Measurements from ENCODE around the gene PTCH1. TPM values are rescaled to one million over a fixed set of nuclear protein-coding genes. Genes with fewer than 3 reads are reported as not detected.

Gene PTCH1
- total RNA-seq, 1 donor from 2014 or later = 16.2 TPM

GRCh38 chr9:95483431-95483830 lies 33.3 kb downstream of the PTCH1 start:
- no peak overlapping the region for H3K4me3 Mint-ChIP-seq (ENCODE audit: unreplicated experiment)
- H3K9me3 Mint-ChIP-seq (ENCODE audit: unreplicated experiment) = no peaks in the 10 kb centered on the region
- DNase-seq (ENCODE audit: extremely low spot score, unreplicated experiment) = no peak
- no peaks in the 10 kb centered on the region for H3K27me3 Mint-ChIP-seq (ENCODE audit: unreplicated experiment)
- no peaks in the 10 kb centered on the region for H3K4me1 Mint-ChIP-seq (ENCODE audit: unreplicated experiment)
- TF ChIP-seq CTCF (IDR thresholded peaks at IDR 0.05) = no peak
- no peak overlapping the region for H3K27ac Mint-ChIP-seq (ENCODE audit: unreplicated experiment)
- H3K36me3 Mint-ChIP-seq (ENCODE audit: unreplicated experiment) = peaks cover 32% of the 10 kb centered on the region

GRCh38 chr9:95482621-95483020 lies 34.1 kb downstream of the PTCH1 start:
- H3K27me3 Mint-ChIP-seq (ENCODE audit: unreplicated experiment) = no peaks in the 10 kb centered on the region
- no peak overlapping the region for H3K27ac Mint-ChIP-seq (ENCODE audit: unreplicated experiment)
- no peaks in the 10 kb centered on the region for H3K4me1 Mint-ChIP-seq (ENCODE audit: unreplicated experiment)
- no peak for DNase-seq (ENCODE audit: extremely low spot score, unreplicated experiment)
- no peaks in the 10 kb centered on the region for H3K9me3 Mint-ChIP-seq (ENCODE audit: unreplicated experiment)
- no peak overlapping the region for H3K4me3 Mint-ChIP-seq (ENCODE audit: unreplicated experiment)
- no peak for TF ChIP-seq CTCF (IDR thresholded peaks at IDR 0.05)
- H3K36me3 Mint-ChIP-seq (ENCODE audit: unreplicated experiment) = peaks cover 39% of the 10 kb centered on the region

GRCh38 chr9:95481000-95481399 lies 35.8 kb downstream of the PTCH1 start:
- DNase-seq (ENCODE audit: extremely low spot score, unreplicated experiment) = no peak
- Mint-ChIP-seq H3K4me1 (ENCODE audit: unreplicated experiment) (no peaks in the 10 kb centered on the region), H3K27ac (ENCODE audit: unreplicated experiment) (no peak overlapping the region), H3K27me3 (ENCODE audit: unreplicated experiment) (no peaks in the 10 kb centered on the region), H3K36me3 (ENCODE audit: unreplicated experiment) (peaks cover 54% of the 10 kb centered on the region), H3K9me3 (ENCODE audit: unreplicated experiment) (no peaks in the 10 kb centered on the region), H3K4me3 (ENCODE audit: unreplicated experiment) (no peak overlapping the region)
- TF ChIP-seq CTCF (IDR thresholded peaks at IDR 0.05) = no peak

- H3K27me3 Mint-ChIP-seq (ENCODE audit: unreplicated experiment) = no peaks in the 10 kb centered on the region
- no peak for TF ChIP-seq CTCF (IDR thresholded peaks at IDR 0.05)
- no peaks in the 10 kb centered on the region for H3K4me1 Mint-ChIP-seq (ENCODE audit: unreplicated experiment)
- peaks cover 60% of the 10 kb centered on the region for H3K36me3 Mint-ChIP-seq (ENCODE audit: unreplicated experiment)
- no peak for DNase-seq (ENCODE audit: extremely low spot score, unreplicated experiment)
- H3K4me3 Mint-ChIP-seq (ENCODE audit: unreplicated experiment) = no peak overlapping the region
- no peaks in the 10 kb centered on the region for H3K9me3 Mint-ChIP-seq (ENCODE audit: unreplicated experiment)
- H3K27ac Mint-ChIP-seq (ENCODE audit: unreplicated experiment) = no peak overlapping the region
These were observed 36.4 kb downstream of the PTCH1 start for GRCh38 chr9:95480346-95480745.

- Mint-ChIP-seq H3K27ac (ENCODE audit: unreplicated experiment) (no peak overlapping the region), H3K4me1 (ENCODE audit: unreplicated experiment) (no peaks in the 10 kb centered on the region), H3K9me3 (ENCODE audit: unreplicated experiment) (no peaks in the 10 kb centered on the region), H3K4me3 (ENCODE audit: unreplicated experiment) (no peak overlapping the region), H3K36me3 (ENCODE audit: unreplicated experiment) (peaks cover 66% of the 10 kb centered on the region), H3K27me3 (ENCODE audit: unreplicated experiment) (no peaks in the 10 kb centered on the region)
- no peak for DNase-seq (ENCODE audit: extremely low spot score, unreplicated experiment)
- no peak for TF ChIP-seq CTCF (IDR thresholded peaks at IDR 0.05)
These were observed 37.4 kb downstream of the PTCH1 start for GRCh38 chr9:95479330-95479729.
